ENCODE measurements around the gene RHEB.

GRCh38 chr7:151537818-151538561 is 18.3 kb upstream of the RHEB start:
- no peak for TF ChIP-seq CTCF (IDR thresholded peaks at IDR 0.05)
- no peak for TF ChIP-seq POLR2A (IDR thresholded peaks at IDR 0.05)

Measured in body of pancreas (tissue), 4 donors.